Central memory CD8-positive, alpha-beta T cell (primary cell): ENCODE results near the gene CAPZB.

Source experiments
- ATAC-seq: fragments of 150-1000 bp; cut with Tn5 transposase; replicated peaks from 2 replicates; pipeline ENCODE4 v1.10.0; 2022; ENCODE audit warnings: mild to moderate bottlenecking, moderate FRiP score, moderate number of reproducible peaks; ENCODE audit not compliant: poor library complexity, severe bottlenecking; ENCODE audit errors: extremely low read depth
- DNase-seq, 2 donors: peaks; one replicate each; pipeline ENCODE4 v3.0.0; 2021; ENCODE audit warnings: low spot score in 2 of 2
- H3K27ac Mint-ChIP-seq: one replicate; pipeline ENCODE4 v1.8.0; 2022; ENCODE audit warnings: low read depth, mild to moderate bottlenecking, moderate library complexity, mixed read lengths
- H3K27me3 Mint-ChIP-seq: one replicate; pipeline ENCODE4 v1.8.0; 2022; ENCODE audit warnings: mixed read lengths
- H3K36me3 Mint-ChIP-seq: one replicate; pipeline ENCODE4 v1.8.0; 2022; ENCODE audit warnings: mild to moderate bottlenecking, moderate library complexity, mixed read lengths; ENCODE audit not compliant: insufficient read depth
- H3K4me1 Mint-ChIP-seq: one replicate; pipeline ENCODE4 v1.8.0; 2022; ENCODE audit warnings: mixed read lengths
- H3K4me3 Mint-ChIP-seq: one replicate; pipeline ENCODE4 v1.8.0; 2022; ENCODE audit warnings: mild to moderate bottlenecking, moderate library complexity, mixed read lengths
- H3K9me3 Mint-ChIP-seq: one replicate; pipeline ENCODE4 v1.8.0; 2022; ENCODE audit warnings: mixed read lengths

The CAPZB gene

DNA sequence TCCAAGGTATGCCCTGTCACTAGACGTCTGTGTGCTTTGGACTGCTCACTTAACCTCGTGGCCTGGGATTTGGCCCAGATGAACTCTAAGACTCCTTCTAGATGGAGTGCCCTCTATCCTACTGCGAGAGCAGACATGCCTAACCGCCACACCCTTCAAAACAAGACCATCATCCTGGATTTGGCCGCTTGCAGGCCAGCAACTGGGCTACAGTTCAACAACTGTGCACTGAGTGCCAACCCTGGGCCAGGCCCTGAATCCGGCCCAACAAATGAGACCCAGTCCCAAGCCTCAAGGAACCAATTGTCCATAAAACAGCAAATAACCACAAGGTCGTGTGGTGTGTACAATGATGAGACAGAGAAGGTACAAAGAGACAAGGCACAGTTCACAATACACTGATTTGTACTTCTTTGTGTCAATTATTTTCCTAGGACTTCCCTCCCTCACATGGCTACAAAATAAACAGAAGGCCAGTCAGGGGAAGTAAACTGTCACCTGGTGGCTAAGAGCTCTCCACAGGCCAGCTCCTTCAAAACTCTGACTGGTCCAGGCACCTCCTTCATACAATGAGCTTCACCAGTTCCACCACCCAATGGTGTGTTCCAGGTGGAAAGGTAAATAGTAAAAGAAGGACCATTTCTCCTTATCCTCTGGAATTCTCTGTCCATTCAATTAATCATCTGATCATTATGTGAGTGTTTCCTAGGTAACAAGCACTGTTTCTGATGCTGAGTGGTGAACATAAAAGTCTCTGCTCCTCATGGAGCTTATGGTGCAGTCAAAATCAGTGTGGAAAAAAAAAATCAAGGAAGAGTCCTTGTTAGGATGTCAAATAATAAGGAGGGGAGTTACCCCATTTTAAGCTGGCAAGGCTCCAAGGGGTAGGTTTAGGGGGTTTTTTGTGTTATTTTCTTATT, 60.4 kb downstream of the CAPZB start:
- Mint-ChIP-seq H3K9me3 (no peaks in the 10 kb centered on the region), H3K36me3 (peaks cover 11% of the 10 kb centered on the region), H3K4me3 (no peak overlapping the region), H3K27me3 (no peaks in the 10 kb centered on the region), H3K27ac (peak overlapping the region; percentile 70), H3K4me1 (peaks cover 81% of the 10 kb centered on the region)
- ATAC-seq (no peak), DNase-seq (no peak)

DNA sequence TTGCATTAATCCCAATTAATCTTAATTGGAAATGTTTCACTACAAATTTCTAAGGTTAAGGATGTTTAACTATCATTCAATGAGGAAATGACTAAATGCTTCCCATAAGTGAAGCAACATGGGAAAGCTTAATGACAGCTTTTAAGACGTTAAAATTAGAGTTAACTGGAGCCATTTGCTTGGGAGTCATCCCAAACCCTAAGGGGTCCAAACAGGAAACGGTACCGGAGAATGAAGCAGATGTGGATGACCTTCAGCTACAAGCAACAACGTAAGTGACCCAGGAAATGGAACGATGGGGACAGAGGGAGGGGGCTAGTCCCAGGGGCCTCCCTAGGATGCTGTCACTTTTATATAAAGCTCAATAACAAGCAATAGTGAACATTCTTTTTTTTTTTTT, 62.2 kb downstream of the CAPZB start:
- peaks cover 20% of the 10 kb centered on the region for H3K36me3 Mint-ChIP-seq
- DNase-seq (no peak), ATAC-seq (no peak)
- no peaks in the 10 kb centered on the region for H3K27me3 Mint-ChIP-seq
- peaks cover 72% of the 10 kb centered on the region for H3K4me1 Mint-ChIP-seq
- peak overlapping the region; percentile 16 for H3K27ac Mint-ChIP-seq
- H3K9me3 Mint-ChIP-seq = no peaks in the 10 kb centered on the region
- H3K4me3 Mint-ChIP-seq = no peak overlapping the region

DNA sequence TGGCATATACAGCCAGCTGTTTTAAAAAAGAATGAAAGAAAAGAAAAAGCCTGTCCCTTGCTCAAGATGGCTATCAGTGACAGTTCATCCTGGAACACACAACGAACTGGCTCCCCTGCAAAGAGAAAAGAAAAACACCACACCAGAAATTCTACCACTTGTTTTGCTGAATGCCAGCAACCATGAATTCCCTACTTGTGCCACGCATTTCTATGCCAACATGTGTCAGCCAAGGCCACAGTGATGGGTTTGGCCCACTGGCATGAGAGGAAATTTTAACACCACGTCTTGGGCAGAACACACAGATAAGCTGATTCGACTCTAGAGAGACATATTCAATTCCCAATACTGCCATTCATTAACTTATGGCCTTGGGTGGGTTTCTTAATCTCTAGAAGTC, 64.0 kb downstream of the CAPZB start:
- Mint-ChIP-seq H3K9me3 (no peaks in the 10 kb centered on the region), H3K36me3 (peaks cover 28% of the 10 kb centered on the region), H3K4me1 (peaks cover 77% of the 10 kb centered on the region), H3K27me3 (no peaks in the 10 kb centered on the region), H3K4me3 (no peak overlapping the region), H3K27ac (peak overlapping the region; percentile 12)
- no peak for DNase-seq
- no peak for ATAC-seq

DNA sequence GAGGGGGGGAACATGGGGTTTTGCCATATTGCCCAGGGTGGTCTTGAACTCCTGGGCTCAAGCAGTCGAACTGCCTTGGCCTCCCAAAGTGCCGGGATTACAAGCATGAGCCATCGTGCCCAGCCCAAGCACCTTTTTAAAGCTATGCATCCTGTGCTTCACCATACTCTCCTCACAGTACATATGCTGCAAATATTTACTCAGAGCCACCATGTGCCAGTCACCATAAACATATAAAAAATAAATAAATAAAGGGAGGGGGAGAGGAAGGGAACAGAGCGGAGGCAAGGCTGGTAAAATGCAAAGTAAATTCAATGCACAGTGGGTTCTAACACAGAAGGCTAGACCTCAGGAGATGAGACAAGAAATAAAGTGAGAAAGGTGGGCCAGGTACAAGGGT, 64.7 kb downstream of the CAPZB start:
- Mint-ChIP-seq H3K27ac (peak overlapping the region; percentile 12), H3K4me1 (peaks cover 73% of the 10 kb centered on the region)
- no peak for ATAC-seq

DNA sequence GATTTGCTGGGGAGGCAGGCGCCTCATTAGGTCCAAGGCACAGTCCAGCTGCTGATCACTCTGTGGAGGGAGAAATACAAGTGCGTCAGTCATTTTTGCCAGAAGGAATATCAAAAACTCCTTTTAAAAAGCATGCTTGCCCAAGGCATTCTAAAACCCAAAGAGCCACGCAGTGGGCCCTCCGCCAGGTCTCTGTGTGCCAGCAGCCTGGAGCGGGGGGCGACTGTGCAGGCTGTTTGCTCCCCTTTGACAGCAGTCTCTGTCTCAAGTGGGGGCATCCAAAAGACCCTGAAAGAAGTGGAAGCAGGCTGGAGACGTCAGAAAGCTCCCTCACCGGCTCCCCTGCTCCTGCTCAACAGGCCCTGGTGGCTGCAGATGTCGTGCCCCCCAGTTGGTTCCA, 65.6 kb downstream of the CAPZB start:
- peaks cover 72% of the 10 kb centered on the region for H3K4me1 Mint-ChIP-seq
- ATAC-seq (no peak), DNase-seq (no peak)
- no peak overlapping the region for H3K4me3 Mint-ChIP-seq
- no peaks in the 10 kb centered on the region for H3K27me3 Mint-ChIP-seq
- H3K9me3 Mint-ChIP-seq = no peaks in the 10 kb centered on the region
- H3K36me3 Mint-ChIP-seq = peaks cover 30% of the 10 kb centered on the region
- H3K27ac Mint-ChIP-seq = no peak overlapping the region

More for the DNA sequence above, 64.7 kb downstream of the CAPZB start:
- H3K9me3 Mint-ChIP-seq = no peaks in the 10 kb centered on the region
- no peak overlapping the region for H3K4me3 Mint-ChIP-seq
- DNase-seq = no peak
- no peaks in the 10 kb centered on the region for H3K27me3 Mint-ChIP-seq
- H3K36me3 Mint-ChIP-seq = peaks cover 30% of the 10 kb centered on the region

DNA sequence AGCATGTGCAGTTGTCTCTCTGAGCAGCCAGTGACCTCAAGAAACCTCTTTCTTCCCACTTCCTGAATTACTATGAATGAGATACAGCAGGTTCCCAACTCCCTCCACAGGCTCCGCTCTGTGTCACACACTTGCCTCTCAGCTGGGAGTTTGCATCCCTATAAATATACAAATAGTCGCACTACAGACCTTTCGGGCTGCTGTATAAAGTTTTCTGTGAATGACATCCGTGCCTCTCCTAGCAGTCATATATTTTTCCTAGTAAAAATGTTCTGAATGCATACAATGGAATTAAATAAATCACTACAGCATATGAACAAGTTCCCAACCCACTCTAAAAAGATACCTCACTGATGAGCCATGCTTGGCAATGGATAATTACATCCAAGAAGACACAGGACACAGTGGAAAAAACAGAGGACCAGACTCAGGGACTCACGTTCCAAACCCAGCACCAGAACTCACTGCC, 66.8 kb downstream of the CAPZB start:
- DNase-seq (no peak), ATAC-seq (no peak)
- H3K9me3 Mint-ChIP-seq = no peaks in the 10 kb centered on the region
- H3K27ac Mint-ChIP-seq = peak overlapping the region; percentile 67
- peaks cover 72% of the 10 kb centered on the region for H3K4me1 Mint-ChIP-seq
- no peaks in the 10 kb centered on the region for H3K27me3 Mint-ChIP-seq
- H3K4me3 Mint-ChIP-seq = no peak overlapping the region
- H3K36me3 Mint-ChIP-seq = peaks cover 32% of the 10 kb centered on the region

DNA sequence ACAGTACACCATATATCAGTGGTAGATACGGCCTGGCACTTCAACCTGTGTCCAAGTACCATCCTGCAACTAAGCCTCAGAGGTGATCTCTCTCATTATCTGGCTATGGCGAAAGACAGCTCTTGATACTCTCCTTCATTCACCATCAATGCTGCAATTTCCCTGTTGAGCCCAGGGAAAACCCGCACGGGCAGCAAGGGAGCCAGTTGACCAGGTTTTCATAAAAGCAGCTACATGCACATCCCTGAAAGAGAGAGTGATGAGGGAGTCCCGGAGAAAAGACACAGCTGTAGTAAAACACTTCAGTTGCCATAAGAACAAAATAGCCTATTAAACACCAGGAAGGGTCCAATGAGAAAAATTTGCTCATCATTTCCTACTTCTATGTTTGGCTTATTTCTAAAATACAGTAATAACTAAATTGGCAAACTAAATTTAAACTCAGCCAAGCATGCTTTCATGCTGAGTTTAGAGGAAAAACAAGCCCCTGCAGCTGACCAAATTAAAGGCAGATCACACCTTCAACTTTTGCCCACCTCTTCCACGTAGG, 68.3 kb downstream of the CAPZB start:
- ATAC-seq (no peak), DNase-seq (no peak)
- Mint-ChIP-seq H3K9me3 (no peaks in the 10 kb centered on the region), H3K27ac (no peak overlapping the region), H3K4me1 (peaks cover 71% of the 10 kb centered on the region), H3K27me3 (no peaks in the 10 kb centered on the region), H3K36me3 (peaks cover 37% of the 10 kb centered on the region), H3K4me3 (no peak overlapping the region)

DNA sequence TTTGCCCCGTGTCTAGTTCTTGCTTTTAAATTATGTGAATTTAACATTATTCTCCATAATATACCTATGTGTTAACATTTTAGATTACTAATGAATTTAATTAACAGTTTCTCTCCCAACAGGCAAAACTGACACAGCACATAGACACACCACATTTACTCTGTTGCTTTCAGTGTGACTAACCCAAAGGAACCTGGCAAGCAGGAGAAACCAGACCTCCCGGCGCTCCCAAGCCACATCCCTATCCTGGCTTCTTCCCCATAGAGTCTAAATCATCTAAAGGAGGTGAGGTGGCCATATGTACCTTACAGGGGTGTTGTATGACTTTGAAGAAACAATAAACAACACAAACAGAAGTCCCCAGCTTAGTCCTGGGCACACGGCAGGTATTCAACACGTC, 69.2 kb downstream of the CAPZB start:
- no peak overlapping the region for H3K4me3 Mint-ChIP-seq
- peaks cover 71% of the 10 kb centered on the region for H3K4me1 Mint-ChIP-seq
- H3K27me3 Mint-ChIP-seq = no peaks in the 10 kb centered on the region
- peaks cover 44% of the 10 kb centered on the region for H3K36me3 Mint-ChIP-seq
- no peaks in the 10 kb centered on the region for H3K9me3 Mint-ChIP-seq
- H3K27ac Mint-ChIP-seq = no peak overlapping the region
- DNase-seq (no peak), ATAC-seq (no peak)

DNA sequence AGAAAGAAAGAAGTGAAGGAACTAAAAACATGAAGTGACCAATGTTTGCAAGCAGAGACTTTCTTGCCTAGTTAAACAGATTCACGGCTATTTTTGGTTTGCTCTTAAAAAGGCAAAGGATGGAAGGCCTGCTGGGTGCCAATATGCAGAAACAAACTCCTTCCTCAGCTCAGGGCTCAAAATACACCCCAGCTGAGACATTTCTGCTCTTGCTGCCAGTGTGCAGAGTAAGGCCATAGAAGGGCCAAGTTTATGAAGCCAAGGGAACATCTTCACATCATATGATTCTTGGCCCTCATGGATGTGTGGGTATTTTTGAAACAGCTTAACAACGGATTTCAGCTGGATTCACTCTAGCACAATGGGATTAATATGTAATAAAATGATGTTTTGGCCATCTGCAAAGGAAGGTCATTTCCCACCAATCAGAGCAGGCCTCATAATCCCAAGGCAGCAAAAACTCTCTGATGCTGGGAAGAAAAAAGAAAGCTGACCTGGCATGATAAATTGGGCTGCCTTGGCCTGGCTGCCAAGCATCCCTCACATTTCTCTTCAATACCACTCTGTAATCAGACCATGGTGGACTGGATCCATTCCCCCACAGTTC, 70.7 kb downstream of the CAPZB start:
- ATAC-seq = no peak
- H3K27me3 Mint-ChIP-seq = no peaks in the 10 kb centered on the region

DNA sequence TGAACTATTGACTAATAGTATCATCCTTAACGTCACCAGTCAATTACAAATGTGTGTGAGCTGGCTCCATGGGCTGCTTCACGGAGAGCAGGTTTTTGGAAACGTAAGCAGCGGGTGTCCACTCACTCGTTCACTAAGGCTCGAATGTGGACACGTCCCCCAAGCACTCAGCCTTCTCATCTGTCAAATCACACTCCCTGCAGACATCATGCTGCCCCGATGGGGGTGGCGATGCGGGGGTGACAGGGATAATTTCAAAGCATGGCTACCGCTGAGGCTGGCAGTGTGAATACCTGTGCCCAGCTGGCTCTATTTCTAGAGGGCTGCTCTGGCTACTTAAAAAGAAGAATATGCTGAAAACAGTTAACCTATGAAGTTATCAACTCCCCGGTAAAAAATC, 71.3 kb downstream of the CAPZB start:
- Mint-ChIP-seq H3K27me3 (no peaks in the 10 kb centered on the region), H3K36me3 (peaks cover 45% of the 10 kb centered on the region), H3K9me3 (no peaks in the 10 kb centered on the region), H3K4me1 (peaks cover 85% of the 10 kb centered on the region), H3K27ac (no peak overlapping the region), H3K4me3 (no peak overlapping the region)
- DNase-seq (no peak), ATAC-seq (no peak)

More for the DNA sequence above, 70.7 kb downstream of the CAPZB start:
- peak overlapping the region; percentile 25 for H3K27ac Mint-ChIP-seq
- peaks cover 48% of the 10 kb centered on the region for H3K36me3 Mint-ChIP-seq
- no peak overlapping the region for H3K4me3 Mint-ChIP-seq
- DNase-seq = no peak
- H3K9me3 Mint-ChIP-seq = no peaks in the 10 kb centered on the region
- H3K4me1 Mint-ChIP-seq = peaks cover 78% of the 10 kb centered on the region

DNA sequence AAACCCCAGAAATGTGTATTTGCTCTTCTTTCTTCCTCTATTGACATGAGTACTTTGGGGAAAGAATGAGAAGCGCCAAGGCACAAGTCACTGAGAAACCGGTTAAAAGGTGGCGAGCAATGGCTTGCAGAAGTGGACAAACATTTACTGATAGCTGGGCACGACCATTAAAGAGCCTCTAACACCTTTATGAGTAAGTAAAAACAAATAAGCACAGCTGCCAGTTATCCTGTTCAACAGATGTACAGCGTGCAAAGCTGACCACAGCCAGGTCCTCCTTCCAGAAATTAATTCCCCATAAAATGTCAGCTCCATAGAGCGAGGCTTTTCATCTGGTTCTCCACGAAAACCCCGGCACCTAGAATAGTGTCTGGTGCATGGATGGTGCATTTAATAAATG, 72.7 kb downstream of the CAPZB start:
- Mint-ChIP-seq H3K9me3 (no peaks in the 10 kb centered on the region), H3K36me3 (peaks cover 33% of the 10 kb centered on the region), H3K4me1 (peaks cover 84% of the 10 kb centered on the region), H3K4me3 (no peak overlapping the region), H3K27ac (no peak overlapping the region), H3K27me3 (no peaks in the 10 kb centered on the region)
- DNase-seq (no peak), ATAC-seq (no peak)

DNA sequence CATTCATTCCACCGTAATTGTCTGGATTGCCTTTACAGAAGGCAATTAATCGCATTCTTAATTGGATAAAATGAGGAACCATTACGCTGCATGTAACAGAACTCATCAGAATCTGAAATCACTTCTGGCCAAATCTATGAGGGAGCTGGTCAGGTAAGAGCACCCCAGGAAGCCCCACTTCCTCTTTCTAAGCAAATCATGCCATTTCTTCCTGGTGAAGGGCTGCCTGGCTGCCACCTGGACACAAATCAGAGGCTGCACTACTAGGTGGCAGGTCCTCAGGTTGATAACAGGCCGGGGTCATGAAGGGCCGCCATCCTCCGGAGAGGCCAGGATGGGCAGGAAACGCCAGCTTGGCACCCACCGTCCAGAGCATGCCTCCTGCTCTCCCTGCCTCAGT, 73.7 kb downstream of the CAPZB start:
- H3K36me3 Mint-ChIP-seq = peaks cover 27% of the 10 kb centered on the region
- peak overlapping the region; percentile 76 for H3K27ac Mint-ChIP-seq
- no peak for DNase-seq
- ATAC-seq = no peak
- H3K4me1 Mint-ChIP-seq = peaks cover 85% of the 10 kb centered on the region
- H3K27me3 Mint-ChIP-seq = no peaks in the 10 kb centered on the region
- no peak overlapping the region for H3K4me3 Mint-ChIP-seq
- no peaks in the 10 kb centered on the region for H3K9me3 Mint-ChIP-seq

DNA sequence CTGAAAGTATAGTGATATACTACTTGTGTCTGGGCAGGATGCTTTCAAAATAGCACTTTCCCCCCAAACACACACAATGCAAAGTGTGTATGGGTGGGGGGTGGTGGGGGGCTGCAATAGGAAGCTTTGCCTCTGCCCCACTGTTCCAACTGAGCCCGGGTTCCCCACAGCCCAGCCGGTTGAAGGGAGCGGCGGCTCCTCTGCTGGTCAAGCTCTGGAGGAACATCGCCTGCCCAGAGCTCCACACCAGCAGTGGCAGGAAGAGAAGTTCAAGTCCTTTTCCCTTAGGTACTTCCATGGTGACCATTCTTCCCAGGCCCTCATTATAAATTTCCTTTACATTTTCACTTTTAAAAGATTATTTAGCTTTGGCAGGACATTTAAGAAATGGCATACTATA, 74.9 kb downstream of the CAPZB start:
- H3K27ac Mint-ChIP-seq = no peak overlapping the region

More for the DNA sequence above, 74.9 kb downstream of the CAPZB start:
- Mint-ChIP-seq H3K36me3 (peaks cover 27% of the 10 kb centered on the region), H3K4me1 (peaks cover 91% of the 10 kb centered on the region), H3K27me3 (no peaks in the 10 kb centered on the region), H3K9me3 (no peaks in the 10 kb centered on the region), H3K4me3 (no peak overlapping the region)
- no peak for DNase-seq
- ATAC-seq = no peak
